Neural crest cell (in vitro differentiated cells): ENCODE data around the gene VASH2. TPM values are rescaled to one million over a fixed set of nuclear protein-coding genes. Genes with fewer than 3 reads are reported as not detected.

ENCODE experiments used
- DNase-seq: peaks from one replicate; pipeline ENCODE4 v3.0.0; 2021; ENCODE audit warnings: low read depth, mixed read lengths, low spot score
- H3K27ac Mint-ChIP-seq: one replicate; pipeline ENCODE4 v1.8.0; 2021; ENCODE audit warnings: mild to moderate bottlenecking, mixed read lengths; ENCODE audit not compliant: unreplicated experiment
- H3K27me3 Mint-ChIP-seq: 2 replicates; pipeline ENCODE4 v1.8.0; 2021; ENCODE audit warnings: low read depth, mild to moderate bottlenecking, mixed read lengths
- H3K36me3 Mint-ChIP-seq: 2 replicates; pipeline ENCODE4 v1.8.0; 2021; ENCODE audit warnings: low read depth, mild to moderate bottlenecking, mixed read lengths
- H3K4me1 Mint-ChIP-seq: 2 replicates; pipeline ENCODE4 v1.8.0; 2021; ENCODE audit warnings: mixed read lengths
- H3K4me3 Mint-ChIP-seq: one replicate; pipeline ENCODE4 v1.8.0; 2021; ENCODE audit warnings: mild to moderate bottlenecking, mixed read lengths
- H3K9me3 Mint-ChIP-seq: 2 replicates; pipeline ENCODE4 v1.8.0; 2021; ENCODE audit warnings: mixed read lengths
- CTCF ChIP-seq: fragments of 200-600 bp; sonication (generic); conservative IDR thresholded peaks from 2 replicates; pipeline ENCODE4 v1.5.0; 2021; ENCODE audit warnings: antibody characterized with exemption, mild to moderate bottlenecking
- total RNA-seq: library from RNA; stranded (reverse); gene quantifications from 2 replicates; pipeline ENCODE4 v1.2.1, GENCODE V29; 2021

The VASH2 gene
- total RNA-seq, 1 donor from 2014 or later: 8.7 TPM

GRCh38 chr1:212937034-212937433, 13.3 kb upstream of the VASH2 start:
- no peak for TF ChIP-seq CTCF
- no peaks in the 10 kb centered on the region for H3K27me3 Mint-ChIP-seq

GRCh38 chr1:212938846-212939245, 11.5 kb upstream of the VASH2 start:
- Mint-ChIP-seq H3K27ac (no peak overlapping the region), H3K4me3 (no peak overlapping the region), H3K27me3 (no peaks in the 10 kb centered on the region), H3K9me3 (peaks cover 6% of the 10 kb centered on the region), H3K4me1 (no peaks in the 10 kb centered on the region), H3K36me3 (no peaks in the 10 kb centered on the region)
- no peak for TF ChIP-seq CTCF
- no peak for DNase-seq

More at GRCh38 chr1:212937034-212937433, 13.3 kb upstream of the VASH2 start:
- no peak overlapping the region for H3K27ac Mint-ChIP-seq
- no peaks in the 10 kb centered on the region for H3K36me3 Mint-ChIP-seq
- H3K4me1 Mint-ChIP-seq: no peaks in the 10 kb centered on the region
- H3K4me3 Mint-ChIP-seq: no peak overlapping the region
- peaks cover 6% of the 10 kb centered on the region for H3K9me3 Mint-ChIP-seq
- DNase-seq: no peak

- DNase-seq: no peak
- H3K36me3 Mint-ChIP-seq: no peaks in the 10 kb centered on the region
- no peak for TF ChIP-seq CTCF
- no peaks in the 10 kb centered on the region for H3K4me1 Mint-ChIP-seq
- H3K27ac Mint-ChIP-seq: no peak overlapping the region
- H3K9me3 Mint-ChIP-seq: peaks cover 6% of the 10 kb centered on the region
- H3K27me3 Mint-ChIP-seq: no peaks in the 10 kb centered on the region
- no peak overlapping the region for H3K4me3 Mint-ChIP-seq
Measured at GRCh38 chr1:212941452-212941851, 8.9 kb upstream of the VASH2 start.

GRCh38 chr1:212942679-212943392, 7.5 kb upstream of the VASH2 start:
- H3K27me3 Mint-ChIP-seq: no peaks in the 10 kb centered on the region
- no peaks in the 10 kb centered on the region for H3K4me1 Mint-ChIP-seq
- TF ChIP-seq CTCF: no peak
- no peak overlapping the region for H3K4me3 Mint-ChIP-seq
- H3K27ac Mint-ChIP-seq: no peak overlapping the region
- H3K36me3 Mint-ChIP-seq: no peaks in the 10 kb centered on the region
- peaks cover 6% of the 10 kb centered on the region for H3K9me3 Mint-ChIP-seq
- DNase-seq: no peak

GRCh38 chr1:212943393-212943710, 7.0 kb upstream of the VASH2 start:
- Mint-ChIP-seq H3K27me3 (no peaks in the 10 kb centered on the region), H3K36me3 (no peaks in the 10 kb centered on the region), H3K9me3 (peaks cover 9% of the 10 kb centered on the region), H3K4me3 (no peak overlapping the region), H3K27ac (no peak overlapping the region), H3K4me1 (no peaks in the 10 kb centered on the region)
- TF ChIP-seq CTCF: no peak
- no peak for DNase-seq
